IMR-90 (cell line): ENCODE data around the gene CHP1. TPM values are rescaled to one million over a fixed set of nuclear protein-coding genes. Genes with fewer than 3 reads are reported as not detected.

Experiments
- ATAC-seq: fragments of 200-7000 bp; cut with Tn5 transposase; 2 replicates; pipeline ENCODE4 v1.9.1; 2020; ENCODE audit warnings: low read depth, mild to moderate bottlenecking, moderate library complexity
- BruUV-seq: library from RNA; stranded (reverse); fragments of 400-500 nt; replicated peaks from 2 replicates; lab custom pipeline; 2021; lab: Mats Ljungman, UMichigan
- CTCF ChIA-PET: fragments of 300-600 bp; formaldehyde crosslinking; extraction: SDS; loops from one replicate; lab custom pipeline; 2021; ENCODE audit warnings: antibody characterized with exemption; lab: Yijun Ruan, JAX
- POLR2A ChIA-PET: fragments of 300-600 bp; sonication (Branson Sonifier 250); formaldehyde crosslinking; loops from one replicate; lab custom pipeline; 2022; ENCODE audit warnings: antibody characterized with exemption; ENCODE audit not compliant: unreplicated experiment; lab: Charles Lee
- DNase-seq: peaks from one replicate; pipeline ENCODE4 v3.0.0; 2013
- H2AFZ ChIP-seq: replicated peaks from 2 replicates; pipeline ENCODE3; 2013; ENCODE audit warnings: low read length, mild to moderate bottlenecking; ENCODE audit not compliant: poor library complexity
- H2AK5ac ChIP-seq: 2 replicates; pipeline ENCODE4 v1.6.1; 2013; ENCODE audit warnings: low read depth, low read length, inconsistent platforms
- H2AK9ac ChIP-seq: replicated peaks from 2 replicates; pipeline ENCODE3; 2013; ENCODE audit warnings: mild to moderate bottlenecking, low read depth, low read length, moderate library complexity; ENCODE audit not compliant: poor library complexity
- H2BK120ac ChIP-seq: 2 replicates; pipeline ENCODE4 v1.6.1; 2013; ENCODE audit warnings: low read depth, low read length, inconsistent platforms
- H2BK15ac ChIP-seq: 3 replicates; pipeline ENCODE4 v1.6.1; 2013; ENCODE audit warnings: low read depth, low read length, inconsistent platforms
- H2BK20ac ChIP-seq: 2 replicates; pipeline ENCODE4 v1.6.1; 2013; ENCODE audit warnings: low read depth, mild to moderate bottlenecking, inconsistent platforms, low read length, moderate library complexity
- H2BK5ac ChIP-seq: 2 replicates; pipeline ENCODE4 v1.6.1; 2013; ENCODE audit warnings: mild to moderate bottlenecking, low read depth, low read length, inconsistent platforms; ENCODE audit not compliant: poor library complexity, severe bottlenecking
- H3K14ac ChIP-seq: replicated peaks from 2 replicates; pipeline ENCODE4 v1.6.1; 2013; ENCODE audit warnings: low read depth, low read length, inconsistent platforms
- H3K18ac ChIP-seq: 2 replicates; pipeline ENCODE4 v1.6.1; 2013; ENCODE audit warnings: low read depth, low read length, control low read depth
- H3K23ac ChIP-seq: 2 replicates; pipeline ENCODE4 v1.6.1; 2013; ENCODE audit warnings: low read depth, low read length, inconsistent platforms
- H3K27ac ChIP-seq: 2 replicates; pipeline ENCODE4 v1.5.1; 2013; ENCODE audit warnings: mild to moderate bottlenecking, control low read depth, low read length; ENCODE audit not compliant: insufficient read depth
- H3K27me3 ChIP-seq: 2 replicates; pipeline ENCODE4 v1.6.1; 2013; ENCODE audit warnings: low read length; ENCODE audit not compliant: control insufficient read depth, insufficient read depth
- H3K36me3 ChIP-seq: 2 replicates; pipeline ENCODE4 v1.6.1; 2013; ENCODE audit warnings: low read length, mixed read lengths; ENCODE audit not compliant: control insufficient read depth, insufficient read depth
- H3K4ac ChIP-seq: 2 replicates; pipeline ENCODE4 v1.6.1; 2013; ENCODE audit warnings: low read depth, low read length, inconsistent platforms
- H3K4me1 ChIP-seq: 2 replicates; pipeline ENCODE4 v1.6.1; 2013; ENCODE audit warnings: low read length, mixed read lengths; ENCODE audit not compliant: control insufficient read depth, insufficient read depth
- H3K4me2 ChIP-seq: 2 replicates; pipeline ENCODE4 v1.6.1; 2013; ENCODE audit warnings: low read depth, mild to moderate bottlenecking, control low read depth, low read length, moderate library complexity
- H3K4me3 ChIP-seq: 2 replicates; pipeline ENCODE4 v1.5.1; 2013; ENCODE audit warnings: low read depth, mild to moderate bottlenecking, control low read depth, low read length, moderate library complexity; ENCODE audit not compliant: insufficient read depth
- H3K56ac ChIP-seq: 2 replicates; pipeline ENCODE4 v1.6.1; 2013; ENCODE audit warnings: low read length, inconsistent platforms; ENCODE audit not compliant: insufficient read depth; ENCODE audit errors: extremely low read depth
- H3K79me1 ChIP-seq, 2 experiments: 2 replicates each; pipeline ENCODE4 v1.6.1; 2013; ENCODE audit warnings: low read length in 2 of 2, inconsistent platforms in 1 of 2, low read depth in 1 of 2
- H3K9ac ChIP-seq: 2 replicates; pipeline ENCODE4 v1.6.1; 2013; ENCODE audit warnings: low read depth, low read length, control low read depth
- H3K9me1 ChIP-seq: 2 replicates; pipeline ENCODE4 v1.6.1; 2013; ENCODE audit warnings: low read length, inconsistent platforms; ENCODE audit not compliant: insufficient read depth
- H3K9me3 ChIP-seq: 2 replicates; pipeline ENCODE4 v1.6.1; 2013; ENCODE audit warnings: low read length; ENCODE audit not compliant: control insufficient read depth, insufficient read depth
- H4K20me1 ChIP-seq: 2 replicates; pipeline ENCODE4 v1.6.1; 2013; ENCODE audit warnings: low read length, inconsistent platforms; ENCODE audit not compliant: insufficient read depth
- H4K5ac ChIP-seq: 2 replicates; pipeline ENCODE4 v1.6.1; 2013; ENCODE audit warnings: mild to moderate bottlenecking, low read depth, low read length, control low read depth
- H4K8ac ChIP-seq, 2 experiments: 2 replicates each; pipeline ENCODE4 v1.6.1; 2013; ENCODE audit warnings: low read depth in 2 of 2, low read length in 2 of 2, control low read depth in 1 of 2, inconsistent platforms in 1 of 2
- H4K91ac ChIP-seq: 2 replicates; pipeline ENCODE4 v1.6.1; 2013; ENCODE audit warnings: low read depth, low read length, inconsistent platforms; ENCODE audit not compliant: insufficient read depth
- BHLHE40 ChIP-seq: fragments of 150-350 bp; IDR thresholded peaks from 2 replicates; pipeline ENCODE4 v1.6.1; 2016; ENCODE audit warnings: mild to moderate bottlenecking, low read depth, low read length
- CEBPB ChIP-seq: IDR thresholded peaks from 2 replicates; pipeline ENCODE4 v1.6.1; 2012; ENCODE audit warnings: low read depth, low read length, improper control_type of control experiment
- CHD1 ChIP-seq: IDR thresholded peaks from 2 replicates; pipeline ENCODE4 v1.6.1; 2012; ENCODE audit warnings: low read depth, low read length, improper control_type of control experiment
- CTCF ChIP-seq: conservative IDR thresholded peaks from 2 replicates; pipeline ENCODE4 v1.5.1; 2012; ENCODE audit warnings: mild to moderate bottlenecking, low read depth, low read length, improper control_type of control experiment
- ELK1 ChIP-seq: fragments of 150-350 bp; IDR thresholded peaks from 2 replicates; pipeline ENCODE4 v1.6.1; 2016; ENCODE audit warnings: low read depth, mild to moderate bottlenecking, low read length, moderate library complexity, borderline replicate concordance
- FOS ChIP-seq: fragments of 150-350 bp; IDR thresholded peaks from 2 replicates; pipeline ENCODE4 v1.6.1; 2016; ENCODE audit warnings: low read depth, low read length
- MAFK ChIP-seq: IDR thresholded peaks from 2 replicates; pipeline ENCODE4 v1.6.1; 2012; ENCODE audit warnings: low read depth, low read length, improper control_type of control experiment
- MAZ ChIP-seq: IDR thresholded peaks from 2 replicates; pipeline ENCODE4 v1.6.1; 2012; ENCODE audit warnings: low read depth, mild to moderate bottlenecking, low read length, improper control_type of control experiment, moderate library complexity, borderline replicate concordance
- MXI1 ChIP-seq: IDR thresholded peaks from 2 replicates; pipeline ENCODE4 v1.6.1; 2012; ENCODE audit warnings: low read depth, mild to moderate bottlenecking, low read length, moderate library complexity, borderline replicate concordance
- NFE2L2 ChIP-seq: fragments of 150-350 bp; IDR thresholded peaks from 2 replicates; pipeline ENCODE4 v1.6.1; 2016; ENCODE audit warnings: low read depth, mild to moderate bottlenecking, low read length
- POLR2A ChIP-seq: IDR thresholded peaks from 2 replicates; pipeline ENCODE4 v1.6.1; 2012; ENCODE audit warnings: mild to moderate bottlenecking, low read depth, low read length
- RAD21 ChIP-seq: IDR thresholded peaks from 2 replicates; pipeline ENCODE4 v1.6.1; 2012; ENCODE audit warnings: low read length, improper control_type of control experiment
- RCOR1 ChIP-seq: IDR thresholded peaks from 2 replicates; pipeline ENCODE4 v1.6.1; 2012; ENCODE audit warnings: mild to moderate bottlenecking, low read length, improper control_type of control experiment; ENCODE audit not compliant: insufficient replicate concordance
- RFX5 ChIP-seq: IDR thresholded peaks from 2 replicates; pipeline ENCODE4 v1.8.0; 2012; ENCODE audit warnings: low read depth, mild to moderate bottlenecking, low read length, moderate library complexity
- SMC3 ChIP-seq: fragments of 150-350 bp; IDR thresholded peaks from 2 replicates; pipeline ENCODE4 v1.6.1; 2016; ENCODE audit warnings: low read depth, mild to moderate bottlenecking, antibody characterized with exemption, low read length, moderate library complexity
- USF2 ChIP-seq: fragments of 150-350 bp; IDR thresholded peaks from 2 replicates; pipeline ENCODE4 v1.6.1; 2017; ENCODE audit warnings: mild to moderate bottlenecking, antibody characterized with exemption, low read length, low read depth
- WGBS, 2 experiments: methylation state at CpG; one replicate each; pipeline versions ENCODE4 v1.1.5 to v1.1.7; 2013; ENCODE audit warnings: missing lambda C conversion rate in 2 of 2; ENCODE audit not compliant: insufficient read length in 1 of 2; ENCODE audit errors: extremely low coverage in 2 of 2; 5-methylcytosine and 5-hydroxymethylcytosine counted together
- dilution Hi-C: fragments of 300-500 bp; cut with HindIII; formaldehyde crosslinking; loops from one replicate; pipeline ENCODE4 v1.14.3; 2018; ENCODE audit warnings: low sequenced_read_pairs; ENCODE audit not compliant: unreplicated experiment
- in situ Hi-C: fragments of 300-500 bp; cut with MboI; formaldehyde crosslinking; loops from 3 replicates; pipeline ENCODE4 v1.14.3; 2019; ENCODE audit warnings: low sequenced_read_pairs, inconsistent platforms, mixed read lengths
- intact Hi-C: fragments of 100-400 bp; cut with micrococcal nuclease; formaldehyde crosslinking; loops from 2 replicates; pipeline ENCODE4 v1.10.0; 2022
- polyA plus RNA-seq, 3 experiments: library from polyadenylated mRNA; depleted of rRNA; stranded (reverse); fragments of >200 nt; gene quantifications; 2 replicates each; pipeline ENCODE4 v1.2.3, GENCODE V29; 2012; ENCODE audit warnings: low replicate concordance in 1 of 3
- total RNA-seq: library from RNA; depleted of rRNA; stranded (reverse); fragments of >200 nt; gene quantifications from 2 replicates; pipeline ENCODE4 v1.2.3, GENCODE V29; 2012

The CHP1 gene
- total and polyA plus RNA-seq, 2 of the 4 experiments (the other 2 are of a cell fraction), result 39.2 to 96.1 TPM

- Histone ChIP-seq H3K4me1 (no peaks in the 10 kb centered on the region), H4K8ac (no peak overlapping the region), H3K4ac (no peak overlapping the region), H3K14ac (no peak overlapping the region), H2BK20ac (no peak overlapping the region), H3K56ac (no peak overlapping the region), H3K23ac (no peak overlapping the region), H3K79me1 (peaks cover 0 to 4% of the 10 kb centered on the region in 2 experiments; a peak in 3 of 4 replicates), H3K9me1 (no peaks in the 10 kb centered on the region; the same call in 1 of the 2 replicates), H2BK15ac (no peak overlapping the region), H3K36me3 (0 out of 2 replicates have a peak, but pooled peaks cover 3% of the 10 kb centered on the region), H2AK5ac (no peak overlapping the region), H2BK120ac (no peak overlapping the region), H3K4me3 (no peak overlapping the region), H4K20me1 (no peaks in the 10 kb centered on the region), H2AFZ (no peak overlapping the region), H3K4me2 (no peak overlapping the region), H3K18ac (no peak overlapping the region), H2BK5ac (no peak overlapping the region), H4K91ac (no peak overlapping the region), H3K27me3 (no peaks in the 10 kb centered on the region), H2AK9ac (no peak overlapping the region), H3K9ac (no peak overlapping the region), H4K5ac (no peak overlapping the region), H3K9me3 (no peaks in the 10 kb centered on the region), H3K27ac (no peak overlapping the region)
- DNase-seq, result no peak
- no TSS peak for BruUV-seq
- dilution Hi-C loops (no loop called here), in situ Hi-C loops (no loop called here), intact Hi-C loops (no loop called here)
- ATAC-seq, result no peak
- ChIA-PET CTCF (no interaction called here), POLR2A (no interaction called here)
- no CpG with 5 or more reads among the region's 2 CpGs for WGBS, 2 experiments
- no peak for TF ChIP-seq POLR2A
- TF ChIP-seq BHLHE40, result no peak
- TF ChIP-seq FOS, result no peak
- no peak for TF ChIP-seq ELK1
- no peak for TF ChIP-seq RCOR1
- no peak for TF ChIP-seq MAFK
- no peak for TF ChIP-seq MAZ
- TF ChIP-seq RFX5, result no peak
- TF ChIP-seq USF2, result no peak
- no peak for TF ChIP-seq SMC3
- TF ChIP-seq MXI1, result no peak
- TF ChIP-seq CTCF, result no peak
- no peak for TF ChIP-seq CEBPB
- TF ChIP-seq CHD1, result no peak
- no peak for TF ChIP-seq RAD21
- TF ChIP-seq NFE2L2, result no peak
Measured at GRCh38 chr15:41309226-41309905, 78.3 kb downstream of the CHP1 start.
